GM23338 (cell line): ENCODE data around the gene INPP4B. TPM values are rescaled to one million over a fixed set of nuclear protein-coding genes. Genes with fewer than 3 reads are reported as not detected.

Experiments
- ATAC-seq: fragments of 200-7000 bp; cut with Tn5 transposase; 3 replicates; pipeline ENCODE4 v1.9.1; 2020
- DNase-seq: peaks from one replicate; pipeline ENCODE4 v3.0.0-alpha.2; 2015; ENCODE audit warnings: low spot score
- H2AFZ ChIP-seq: fragments of 200-600 bp; sonication (generic); 2 replicates; pipeline ENCODE4 v1.8.0; 2016; ENCODE audit warnings: antibody characterized with exemption, mild to moderate bottlenecking, moderate library complexity
- H3F3A ChIP-seq: fragments of 200-600 bp; sonication (generic); replicated peaks from 2 replicates; pipeline ENCODE4 v1.8.0; 2017; ENCODE audit warnings: antibody characterized with exemption, mixed run types, low read depth
- H3K27ac ChIP-seq: fragments of 200-600 bp; sonication (generic); 2 replicates; pipeline ENCODE4 v1.6.1; 2016; ENCODE audit warnings: low read depth
- H3K27me3 ChIP-seq: fragments of 200-600 bp; sonication (generic); 2 replicates; pipeline ENCODE4 v1.8.0; 2016; ENCODE audit warnings: mild to moderate bottlenecking, mixed run types, moderate library complexity; ENCODE audit not compliant: insufficient read depth
- H3K36me3 ChIP-seq: fragments of 200-600 bp; sonication (generic); 2 replicates; pipeline ENCODE4 v1.8.0; 2016; ENCODE audit warnings: mild to moderate bottlenecking; ENCODE audit not compliant: insufficient read depth
- H3K4me1 ChIP-seq: fragments of 200-600 bp; sonication (generic); 2 replicates; pipeline ENCODE4 v1.8.0; 2016; ENCODE audit warnings: mild to moderate bottlenecking, moderate library complexity; ENCODE audit not compliant: insufficient read depth
- H3K4me2 ChIP-seq: fragments of 200-600 bp; sonication (generic); 2 replicates; pipeline ENCODE4 v1.7.1; 2017; ENCODE audit warnings: mixed run types
- H3K4me3 ChIP-seq: fragments of 200-600 bp; sonication (generic); 2 replicates; pipeline ENCODE4 v1.6.1; 2016; ENCODE audit warnings: mixed run types
- H3K79me2 ChIP-seq: fragments of 200-600 bp; sonication (generic); replicated peaks from 2 replicates; pipeline ENCODE4 v1.8.0; 2017; ENCODE audit warnings: mild to moderate bottlenecking; ENCODE audit not compliant: insufficient read depth
- H3K9me2 ChIP-seq: fragments of 200-600 bp; sonication (generic); 2 replicates; pipeline ENCODE4 v1.8.0; 2017; ENCODE audit not compliant: insufficient read depth
- H4K20me1 ChIP-seq: fragments of 200-600 bp; sonication (generic); replicated peaks from 2 replicates; pipeline ENCODE4 v1.8.0; 2017; ENCODE audit warnings: mild to moderate bottlenecking; ENCODE audit not compliant: insufficient read depth
- H3K27ac Mint-ChIP-seq: 2 replicates; pipeline ENCODE4 v1.8.0; 2020; ENCODE audit warnings: inconsistent platforms, mild to moderate bottlenecking, moderate library complexity, mixed read lengths
- H3K27me3 Mint-ChIP-seq: 3 replicates; pipeline ENCODE4 v1.8.0; 2022; ENCODE audit warnings: low read depth, mild to moderate bottlenecking, moderate library complexity, mixed read lengths, inconsistent platforms; ENCODE audit not compliant: insufficient read depth, poor library complexity
- H3K36me3 Mint-ChIP-seq: 3 replicates; pipeline ENCODE4 v1.8.0; 2021; ENCODE audit warnings: low read depth, mild to moderate bottlenecking, inconsistent platforms, moderate library complexity, mixed read lengths
- H3K4me1 Mint-ChIP-seq: 3 replicates; pipeline ENCODE4 v1.8.0; 2020; ENCODE audit warnings: mild to moderate bottlenecking, inconsistent platforms, mixed read lengths
- H3K4me3 Mint-ChIP-seq: 3 replicates; pipeline ENCODE4 v1.8.0; 2021; ENCODE audit warnings: moderate library complexity, mild to moderate bottlenecking, inconsistent platforms, mixed read lengths
- H3K9me3 Mint-ChIP-seq: 3 replicates; pipeline ENCODE4 v1.8.0; 2020; ENCODE audit warnings: moderate library complexity, mild to moderate bottlenecking, inconsistent platforms, mixed read lengths
- CTCF ChIP-seq, 2 experiments: fragments of 200-600 bp in 1 of 2; sonication (generic) in 1 of 2; conservative IDR thresholded peaks; 2 replicates each; pipeline versions ENCODE4 v1.5.1 to v1.6.1; 2016 to 2017; ENCODE audit warnings: antibody characterized with exemption in 2 of 2, low read depth in 2 of 2, mild to moderate bottlenecking in 2 of 2, moderate library complexity in 1 of 2
- EZH2 ChIP-seq: fragments of 200-600 bp; sonication (generic); IDR thresholded peaks from one replicate; pipeline ENCODE4 v1.8.0; 2017; ENCODE audit warnings: antibody characterized with exemption, mild to moderate bottlenecking, low read depth; ENCODE audit not compliant: unreplicated experiment
- JUNB ChIP-seq: IDR thresholded peaks from one replicate; pipeline ENCODE4 v1.6.1; 2016; ENCODE audit warnings: antibody characterized with exemption; ENCODE audit not compliant: unreplicated experiment
- STAT1 ChIP-seq: IDR thresholded peaks from one replicate; pipeline ENCODE4 v1.6.1; 2016; ENCODE audit warnings: antibody characterized with exemption; ENCODE audit not compliant: unreplicated experiment
- ZNF114 ChIP-seq: fragments of 250-450 bp; sonication (Bioruptor Pico); IDR thresholded peaks from 2 replicates; pipeline ENCODE4 v1.5.0; 2020; ENCODE audit warnings: mild to moderate bottlenecking, moderate library complexity
- polyA plus RNA-seq: library from polyadenylated mRNA; unstranded; fragments of >200 nt; fragmentation: Nextera tagmentation; extraction: Ambion mirVana; gene quantifications from 2 replicates; pipeline ENCODE4 v1.2.1, GENCODE V29; 2016
- total RNA-seq: library from RNA; depleted of rRNA; stranded (reverse); fragments of >200 nt; shearing (Covaris generic); gene quantifications from 2 replicates; pipeline ENCODE4 v1.2.3, GENCODE V29; 2014

The INPP4B gene
- total and polyA plus RNA-seq, 2 experiments from 2014 or later, result 0.11 to 0.14 TPM

GRCh38 chr4:142741995-142742394 is 104.1 kb downstream of the INPP4B start:
- no peaks in the 10 kb centered on the region for H3K27me3 ChIP-seq
- Mint-ChIP-seq H3K9me3 (peaks cover 6% of the 10 kb centered on the region), H3K36me3 (no peaks in the 10 kb centered on the region), H3K27me3 (no peaks in the 10 kb centered on the region), H3K27ac (no peak overlapping the region), H3K4me1 (no peaks in the 10 kb centered on the region), H3K4me3 (no peak overlapping the region)
- H2AFZ ChIP-seq, result no peak overlapping the region
- H3F3A ChIP-seq, result no peaks in the 10 kb centered on the region
- ATAC-seq (no peak), DNase-seq (peak; percentile 29)
- no peak overlapping the region for H3K27ac ChIP-seq
- H3K36me3 ChIP-seq, result no peaks in the 10 kb centered on the region
- no peaks in the 10 kb centered on the region for H3K9me2 ChIP-seq
- H3K4me3 ChIP-seq, result no peak overlapping the region
- no peak overlapping the region for H3K4me2 ChIP-seq
- H3K79me2 ChIP-seq, result no peaks in the 10 kb centered on the region
- no peaks in the 10 kb centered on the region for H3K4me1 ChIP-seq
- TF ChIP-seq EZH2, result no peak
- TF ChIP-seq CTCF (conservative IDR thresholded peaks at IDR 0.05; ENCODE audit: low read depth in 2 of 2), result peak; percentile 26 to 36; a peak in 3 of 4 replicates
- H4K20me1 ChIP-seq, result no peaks in the 10 kb centered on the region

- H3K79me2 ChIP-seq, result no peaks in the 10 kb centered on the region
- Mint-ChIP-seq H3K27me3 (no peaks in the 10 kb centered on the region), H3K9me3 (no peaks in the 10 kb centered on the region), H3K36me3 (no peaks in the 10 kb centered on the region), H3K27ac (no peak overlapping the region), H3K4me1 (no peaks in the 10 kb centered on the region), H3K4me3 (no peak overlapping the region)
- H3K9me2 ChIP-seq, result no peaks in the 10 kb centered on the region
- H4K20me1 ChIP-seq, result no peaks in the 10 kb centered on the region
- no peak overlapping the region for H3K27ac ChIP-seq
- H3K4me1 ChIP-seq, result no peaks in the 10 kb centered on the region
- no peak for TF ChIP-seq STAT1
- no peak for TF ChIP-seq ZNF114 (CRISPR knock-in tag)
- no peaks in the 10 kb centered on the region for H3K27me3 ChIP-seq
- no peak for ATAC-seq
- no peak for DNase-seq
- H3K36me3 ChIP-seq, result no peaks in the 10 kb centered on the region
- H3K4me3 ChIP-seq, result no peak overlapping the region
- no peak overlapping the region for H3K4me2 ChIP-seq
- H3F3A ChIP-seq, result no peaks in the 10 kb centered on the region
- H2AFZ ChIP-seq, result no peak overlapping the region
Measured at GRCh38 chr4:142728233-142728632, 117.9 kb downstream of the INPP4B start.

- Mint-ChIP-seq H3K9me3 (no peaks in the 10 kb centered on the region), H3K27ac (no peak overlapping the region), H3K4me3 (no peak overlapping the region), H3K27me3 (no peaks in the 10 kb centered on the region), H3K4me1 (no peaks in the 10 kb centered on the region), H3K36me3 (no peaks in the 10 kb centered on the region)
- DNase-seq (no peak), ATAC-seq (no peak)
- Histone ChIP-seq H3K4me2 (no peak overlapping the region), H3K9me2 (no peaks in the 10 kb centered on the region), H3K27me3 (no peaks in the 10 kb centered on the region), H3F3A (no peaks in the 10 kb centered on the region), H3K4me3 (no peak overlapping the region), H4K20me1 (no peaks in the 10 kb centered on the region), H3K27ac (no peak overlapping the region), H3K36me3 (no peaks in the 10 kb centered on the region), H2AFZ (no peak overlapping the region), H3K4me1 (no peaks in the 10 kb centered on the region), H3K79me2 (no peaks in the 10 kb centered on the region)
- TF ChIP-seq EZH2 (no peak), JUNB (no peak), ZNF114 (CRISPR knock-in tag) (no peak)
Measured at GRCh38 chr4:142727149-142727548, 119.0 kb downstream of the INPP4B start.
